KOPT-K1 (cell line): ENCODE data around the gene LGALS3.
A peak's percentile ranks its signal among the peaks of the same experiment; 100 is the strongest.

ENCODE experiments used
- H3K27ac ChIP-seq: fragments of 200-600 bp; sonication (generic); 2 replicates; pipeline ENCODE4 v1.5.1; 2016; ENCODE audit warnings: antibody characterized with exemption, mild to moderate bottlenecking, low read depth, low read length; ENCODE audit not compliant: poor library complexity, severe bottlenecking
- H3K36me3 ChIP-seq: fragments of 200-600 bp; sonication (generic); 2 replicates; pipeline ENCODE4 v1.5.1; 2017; ENCODE audit warnings: antibody characterized with exemption, mild to moderate bottlenecking, low read length, moderate library complexity; ENCODE audit not compliant: insufficient read depth
- H3K9me3 ChIP-seq: fragments of 200-600 bp; sonication (generic); 2 replicates; pipeline ENCODE4 v1.5.1; 2017; ENCODE audit warnings: antibody characterized with exemption, low read length, mild to moderate bottlenecking; ENCODE audit not compliant: insufficient read depth, poor library complexity, severe bottlenecking

Gene LGALS3

DNA sequence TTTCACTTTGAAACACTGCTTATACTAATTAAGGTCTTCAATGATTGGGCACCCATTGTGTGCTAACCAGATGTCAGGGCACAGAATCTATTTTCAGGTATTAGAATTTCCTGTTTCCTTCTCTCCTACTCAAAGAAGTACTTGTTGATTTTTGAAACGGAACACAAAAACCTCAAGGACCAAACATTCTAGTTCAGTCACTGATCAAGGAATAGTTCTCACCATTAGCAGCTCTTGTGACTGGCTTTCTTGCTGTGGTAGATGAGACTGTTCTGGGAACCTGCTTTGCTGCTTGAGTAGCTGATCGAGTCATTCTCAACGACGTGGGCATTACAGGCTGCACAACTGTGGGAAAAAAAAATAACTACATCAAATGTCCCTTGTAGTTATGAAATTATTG, 51.4 kb downstream of the LGALS3 start:
- Histone ChIP-seq H3K9me3 (no peaks in the 10 kb centered on the region), H3K27ac (no peak overlapping the region), H3K36me3 (peaks cover 100% of the 10 kb centered on the region)

DNA sequence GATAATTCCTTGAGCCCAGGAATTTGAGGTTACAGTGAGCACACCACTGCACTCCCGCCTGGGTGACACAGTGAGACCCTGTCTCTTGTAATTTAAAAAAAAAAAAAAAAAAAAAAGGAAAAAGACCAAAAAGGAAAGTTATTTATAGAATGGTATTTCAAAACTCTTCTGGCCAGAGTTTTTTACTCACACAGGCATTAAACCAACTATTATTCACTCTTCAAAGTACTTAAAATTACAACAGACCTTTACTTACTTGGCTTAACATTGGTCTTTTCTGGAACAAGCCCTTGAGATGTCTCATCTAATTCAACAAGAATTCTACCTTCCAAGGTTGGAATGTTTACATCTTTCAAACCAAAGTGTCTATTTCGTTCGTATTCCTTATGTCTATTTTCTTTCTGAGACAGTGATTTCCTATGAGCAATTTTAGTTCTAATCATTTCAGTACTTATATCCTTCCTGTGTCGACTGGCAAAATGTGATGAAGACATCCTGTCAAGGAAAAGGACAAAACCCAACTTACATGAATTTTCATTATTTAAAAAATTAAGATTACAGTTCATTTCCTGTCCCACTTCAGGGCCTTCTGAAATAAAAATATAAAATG, 59.7 kb downstream of the LGALS3 start:
- Histone ChIP-seq H3K36me3 (peaks cover 56% of the 10 kb centered on the region), H3K9me3 (no peaks in the 10 kb centered on the region), H3K27ac (no peak overlapping the region)

DNA sequence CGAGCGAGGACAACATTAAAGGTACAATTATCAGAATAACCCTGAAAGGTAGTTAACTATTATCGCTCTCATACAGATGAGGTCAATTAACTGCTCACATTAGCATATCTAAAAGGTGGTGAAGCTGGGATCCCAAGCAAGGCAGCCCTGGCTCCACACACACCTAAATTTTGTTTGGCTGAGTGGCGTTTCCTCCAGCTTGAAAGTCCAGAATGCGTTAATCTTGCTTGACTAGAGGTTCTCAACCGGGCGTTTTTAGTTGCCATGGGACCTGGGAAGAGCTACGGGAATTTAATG, 61.8 kb downstream of the LGALS3 start:
- Histone ChIP-seq H3K9me3 (no peaks in the 10 kb centered on the region), H3K36me3 (peaks cover 36% of the 10 kb centered on the region), H3K27ac (peak overlapping the region; percentile 89)

DNA sequence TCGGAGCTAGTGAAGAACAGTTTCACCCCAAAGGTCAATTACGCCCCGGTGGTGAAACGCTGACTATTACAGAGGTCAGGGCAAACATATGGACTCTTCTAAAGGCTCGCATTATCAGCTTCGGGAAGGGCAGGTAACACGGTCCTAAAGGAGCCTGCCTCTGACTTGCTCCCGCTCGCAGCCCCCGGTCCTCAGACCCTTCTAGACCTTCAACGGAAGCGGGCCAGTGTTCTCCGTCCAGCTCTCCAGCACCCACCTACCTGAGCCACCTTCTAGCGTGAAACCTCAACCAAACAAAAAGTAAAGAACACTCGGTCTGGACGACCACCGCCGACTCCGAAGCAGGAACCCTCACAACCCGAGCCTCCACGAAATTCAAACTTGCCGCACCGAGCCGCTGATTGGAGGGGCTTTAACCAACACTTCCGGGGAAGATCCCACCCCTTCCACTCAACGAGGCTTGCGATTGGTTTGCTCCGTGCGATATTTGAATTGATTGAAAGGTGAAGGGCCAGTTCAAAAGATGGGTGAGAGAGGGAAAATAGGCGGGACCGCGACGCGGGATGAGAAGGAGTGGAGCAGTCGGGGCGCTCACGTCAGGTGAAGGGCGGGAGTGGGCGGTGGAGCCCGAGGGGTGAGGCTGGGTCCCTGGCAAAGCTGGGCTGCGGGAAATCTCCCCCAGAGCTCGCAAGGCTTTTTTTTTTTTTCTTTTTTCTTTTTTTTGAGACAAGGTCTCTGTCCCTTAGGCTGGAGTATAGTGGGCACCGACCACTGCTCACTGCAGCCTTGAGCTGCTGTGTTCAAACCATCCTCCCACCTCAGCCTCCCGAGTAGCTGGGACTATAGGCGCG, 62.4 kb downstream of the LGALS3 start, which contains the start of gene DLGAP5:
TSS of gene DLGAP5 (minus strand) at position 383 of the 851 bp plus-strand sequence. CDS start 2,406 bp downstream, outside the sequence.
- peaks cover 30% of the 10 kb centered on the region for H3K36me3 ChIP-seq
- no peaks in the 10 kb centered on the region for H3K9me3 ChIP-seq
- H3K27ac ChIP-seq: peak within 1 kb of the TSS; percentile 89

DNA sequence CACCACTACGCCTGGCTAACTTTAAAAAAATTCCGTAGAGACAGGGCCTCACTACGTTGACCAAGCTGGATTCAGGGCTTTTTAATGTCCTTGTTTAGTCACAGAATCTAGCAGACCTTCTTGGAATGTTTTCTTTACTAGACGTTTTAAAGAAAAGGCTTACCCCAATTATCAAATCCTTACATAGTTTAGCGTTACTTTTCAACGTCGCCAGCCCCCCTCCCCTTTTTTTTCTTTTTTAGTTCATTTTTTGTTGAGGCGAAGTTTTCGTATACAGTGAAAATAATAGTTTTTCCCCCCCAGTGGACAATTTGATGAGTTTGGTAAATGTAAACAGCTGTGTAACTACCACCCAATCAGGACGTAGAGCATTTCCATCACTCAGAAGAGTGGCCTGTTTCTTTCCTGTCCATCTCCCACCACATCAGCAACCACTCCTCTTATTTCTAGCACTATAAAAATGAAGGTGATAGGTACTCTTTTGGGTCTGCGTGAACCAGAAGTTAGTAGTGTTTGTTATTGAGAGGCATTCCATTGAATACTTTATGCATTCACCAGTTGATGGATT, 63.1 kb downstream of the LGALS3 start:
- Histone ChIP-seq H3K9me3 (no peaks in the 10 kb centered on the region), H3K27ac (peak overlapping the region; percentile 89), H3K36me3 (peaks cover 23% of the 10 kb centered on the region)

DNA sequence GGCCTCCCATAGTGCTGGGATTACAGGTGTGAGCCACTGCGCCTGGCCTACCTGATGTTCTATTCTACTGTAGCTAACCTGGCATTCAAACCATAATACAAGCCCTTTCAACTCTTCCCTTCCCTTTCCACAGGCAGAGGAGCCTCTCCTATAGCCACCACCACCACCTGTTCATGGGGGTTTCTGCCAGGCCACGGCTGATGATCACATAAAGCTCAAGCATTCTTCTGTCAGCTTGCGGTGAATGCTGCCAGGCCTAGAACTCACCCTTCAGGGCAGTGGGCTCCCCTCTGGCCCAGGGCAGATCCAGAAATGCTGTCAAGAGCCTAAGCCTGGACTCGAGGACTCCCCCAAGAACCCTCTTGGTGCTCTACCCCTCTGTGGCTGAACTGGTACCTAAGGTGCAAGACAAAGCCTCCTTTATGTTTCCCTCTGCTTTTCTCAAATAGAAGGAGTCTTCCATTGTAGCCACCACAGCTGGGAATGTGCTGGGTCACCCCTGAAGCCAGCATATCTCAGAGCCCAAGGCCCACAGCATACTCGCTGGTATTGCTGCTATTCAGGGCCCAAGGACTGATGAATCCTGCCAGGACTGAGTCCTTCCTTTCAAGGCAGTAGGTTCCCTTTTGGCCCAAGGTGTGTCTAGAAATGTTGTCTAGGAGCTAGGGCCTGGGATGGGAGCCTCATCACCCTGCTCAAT, 65.8 kb downstream of the LGALS3 start:
- no peaks in the 10 kb centered on the region for H3K9me3 ChIP-seq
- no peaks in the 10 kb centered on the region for H3K36me3 ChIP-seq
- no peak overlapping the region for H3K27ac ChIP-seq
